GM18498 (cell line): Measurements from ENCODE around the gene ARMH3.
"Not testable (repeated sequence)": the region's sequence is repeated elsewhere in the genome, so short reads cannot be mapped to it uniquely, and the experiment has no call there.

Experiments
- ATAC-seq: cut with Tn5 transposase; IDR thresholded peaks from one replicate; pipeline ENCODE4 v1.9.1; 2021; ENCODE audit warnings: mild to moderate bottlenecking, moderate library complexity; ENCODE audit not compliant: unreplicated experiment

The ARMH3 gene

GRCh38 chr10:101993651-101994200 lies 62.2 kb downstream of the ARMH3 start:
- ATAC-seq, result no peak

DNA sequence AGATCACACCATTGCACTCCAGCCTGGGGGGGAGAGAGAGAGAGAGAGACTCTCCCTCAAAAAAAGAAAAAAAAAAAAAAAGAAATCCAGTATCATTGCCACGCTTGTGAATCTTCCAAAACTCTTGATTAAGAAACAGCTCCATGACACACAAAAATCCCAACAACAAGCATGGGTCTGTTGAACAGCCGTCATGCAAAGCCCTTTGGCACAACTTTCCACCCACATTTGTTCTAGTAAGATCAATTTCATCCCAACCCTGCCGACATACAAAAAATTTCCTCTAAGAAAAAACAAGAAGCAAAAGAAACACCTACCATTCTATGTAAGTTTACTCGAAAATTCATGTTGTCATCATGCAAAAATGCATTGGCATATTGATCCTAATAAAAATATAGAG lies 62.8 kb downstream of the ARMH3 start:
- ATAC-seq, result no peak

- ATAC-seq, result no peak
These were observed 68.8 kb downstream of the ARMH3 start for GRCh38 chr10:101987136-101987535.

DNA sequence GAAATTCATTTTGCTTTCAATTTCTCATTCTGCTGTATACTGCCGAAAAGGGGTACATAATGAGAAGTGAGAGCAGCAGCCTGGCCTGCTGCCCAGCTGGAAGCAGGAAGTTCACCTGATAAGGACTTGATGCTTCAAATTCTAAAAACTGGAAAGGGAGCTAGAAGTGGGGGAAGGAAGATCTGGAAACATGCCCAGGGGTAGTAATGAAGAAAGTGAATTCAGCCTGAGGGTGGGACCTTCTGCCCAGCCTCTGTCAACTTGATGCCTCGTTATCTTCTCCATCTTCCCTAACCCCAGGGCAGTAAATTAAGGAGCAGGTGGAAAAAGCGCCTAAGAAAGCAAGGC lies 69.4 kb downstream of the ARMH3 start:
- ATAC-seq, result no peak

DNA sequence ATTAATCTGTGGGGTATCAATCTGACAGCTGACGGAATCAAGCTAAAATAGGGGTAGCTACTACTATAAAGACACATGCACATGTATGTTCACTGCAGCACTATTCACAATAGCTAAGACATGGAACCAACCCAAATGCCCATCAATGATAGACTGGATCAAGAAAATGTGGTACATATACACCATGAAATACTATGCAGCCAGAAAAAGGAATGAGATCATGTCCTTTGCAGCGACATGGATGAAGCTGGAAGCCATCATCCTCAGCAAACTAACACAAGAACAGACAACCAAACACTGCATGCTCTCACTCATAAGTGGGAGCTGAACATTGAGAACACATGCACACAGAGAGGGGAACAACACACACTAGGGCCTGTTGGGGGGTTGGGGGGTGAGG lies 75.3 kb downstream of the ARMH3 start:
- not testable (repeated sequence) for ATAC-seq

GRCh38 chr10:101974091-101974971 lies 81.6 kb downstream of the ARMH3 start:
- no peak for ATAC-seq

- no peak for ATAC-seq
These were observed 83.2 kb downstream of the ARMH3 start for GRCh38 chr10:101972761-101973160.

DNA sequence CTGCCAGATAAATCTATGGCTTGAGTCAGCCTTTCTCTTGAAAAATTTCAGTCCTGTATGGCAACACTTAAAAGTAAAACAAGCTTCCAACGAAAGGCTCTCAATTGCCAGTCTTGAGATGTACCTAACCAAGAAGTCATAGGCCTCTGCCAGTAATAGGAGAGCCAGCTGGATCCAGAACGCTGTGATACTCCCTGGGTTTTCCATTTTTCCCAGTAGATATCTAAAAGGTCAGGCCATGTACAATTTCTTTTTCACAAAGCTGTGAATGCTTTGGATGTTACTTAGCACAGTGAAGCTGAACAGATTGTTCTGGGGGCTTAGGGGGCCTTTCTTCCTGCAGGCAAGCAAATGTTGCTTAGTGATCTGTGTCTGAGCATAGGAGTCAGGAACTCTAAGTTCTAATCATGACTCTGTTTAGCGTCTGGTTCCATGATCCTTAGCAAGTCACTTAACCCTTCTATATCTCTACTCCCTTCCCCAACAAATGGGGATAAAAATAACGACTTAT lies 86.5 kb downstream of the ARMH3 start:
- no peak for ATAC-seq

GRCh38 chr10:101968940-101969321 lies 87.0 kb downstream of the ARMH3 start:
- ATAC-seq, result no peak

DNA sequence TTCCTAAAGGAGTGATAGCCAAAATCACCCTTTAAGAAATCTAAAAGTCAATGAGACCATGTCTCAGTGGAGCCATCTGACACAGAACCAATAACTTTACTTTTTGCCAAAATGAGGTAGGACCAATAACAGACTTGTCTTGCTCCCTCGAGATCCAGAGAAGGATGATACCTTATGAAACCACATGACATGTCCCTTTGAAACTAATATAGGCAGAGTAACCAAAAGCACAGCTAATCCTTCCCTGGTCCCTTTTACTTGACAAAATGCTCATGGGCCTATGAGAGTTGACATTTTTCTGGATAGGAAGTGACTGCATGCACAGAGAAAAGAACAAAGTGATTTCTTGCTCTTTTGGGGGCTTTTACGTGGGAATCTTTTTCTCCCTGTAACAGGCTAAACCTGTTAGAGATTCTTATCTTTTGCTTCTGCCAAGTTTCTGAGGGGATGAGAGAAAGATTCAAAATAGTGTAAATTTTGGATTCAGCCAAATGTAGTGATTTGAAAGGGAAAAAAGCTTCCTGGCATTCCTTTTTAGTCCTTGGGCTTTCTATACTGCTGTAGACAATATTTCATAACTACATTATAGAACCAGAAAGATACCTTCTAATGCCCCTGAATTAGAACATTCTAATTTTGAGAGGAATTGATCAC lies 87.6 kb downstream of the ARMH3 start:
- no peak for ATAC-seq

DNA sequence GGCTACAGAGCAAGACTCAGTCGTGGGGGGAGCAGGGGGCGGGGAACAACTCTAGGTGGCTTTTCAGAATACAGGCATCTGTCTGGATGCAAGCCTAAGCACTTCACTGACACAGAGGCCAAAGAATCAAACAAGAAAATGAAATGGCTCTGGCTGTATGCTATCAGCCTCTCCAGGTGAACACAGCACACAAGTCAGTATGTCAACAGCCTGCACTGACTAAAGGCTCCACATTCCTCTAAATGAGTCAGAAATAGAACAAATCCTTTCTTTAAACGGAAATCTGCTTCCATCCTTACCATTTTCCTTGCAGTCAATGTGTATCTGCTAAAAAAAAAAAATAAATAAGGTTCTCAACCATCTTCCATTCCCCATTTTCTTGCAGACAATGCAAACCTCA lies 88.3 kb downstream of the ARMH3 start:
- no peak for ATAC-seq

DNA sequence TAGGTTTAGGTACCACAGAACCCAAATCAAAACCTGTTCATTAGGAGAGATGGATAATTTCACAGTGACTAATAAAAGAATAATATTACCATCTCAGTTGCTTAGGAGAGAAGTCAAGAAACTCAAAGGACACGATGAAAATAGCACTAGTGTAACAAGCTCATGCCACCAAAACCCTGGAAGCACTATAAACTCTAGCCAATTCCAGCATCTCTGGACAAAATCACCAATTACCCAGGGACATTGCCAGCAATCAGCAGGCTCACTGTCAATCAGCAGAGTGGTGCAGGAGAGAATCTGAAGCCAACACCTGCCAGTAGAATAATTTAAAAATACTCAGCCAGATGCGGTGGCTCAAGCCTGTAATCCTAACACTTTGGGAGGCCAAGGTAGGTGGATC lies 88.9 kb downstream of the ARMH3 start:
- no peak for ATAC-seq

- ATAC-seq, result no peak
These were observed 90.8 kb downstream of the ARMH3 start for GRCh38 chr10:101965075-101965765.

- ATAC-seq, result no peak
These were observed 94.1 kb downstream of the ARMH3 start for GRCh38 chr10:101961591-101962498.

DNA sequence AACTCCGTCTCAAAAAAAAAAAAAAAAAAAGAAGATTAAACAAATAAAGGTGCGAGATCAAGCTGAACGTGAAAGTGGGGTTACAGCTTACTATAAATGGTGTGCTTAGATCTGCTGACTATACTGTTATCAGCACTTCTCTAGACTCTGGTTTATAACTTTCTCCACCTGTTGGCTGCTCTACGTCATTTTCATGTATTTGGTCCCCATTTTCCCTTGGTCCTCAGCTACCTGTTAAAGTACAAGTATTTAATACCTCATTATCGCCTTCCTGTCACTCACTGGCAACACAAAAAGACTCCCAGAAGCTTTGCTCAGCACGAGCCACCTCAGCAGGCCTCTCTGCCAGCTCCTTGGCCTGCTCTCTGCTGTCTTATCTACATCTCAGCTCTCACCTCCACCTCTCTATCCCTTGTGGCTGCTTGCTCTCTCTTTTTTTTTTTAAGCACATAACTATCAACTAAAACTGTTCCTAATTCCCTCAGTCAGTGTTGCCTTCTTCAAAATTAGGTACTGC lies 95.0 kb downstream of the ARMH3 start:
- ATAC-seq, result no peak

GRCh38 chr10:101959346-101959916 lies 96.5 kb downstream of the ARMH3 start:
- ATAC-seq, result no peak

- no peak for ATAC-seq
These were observed 97.3 kb downstream of the ARMH3 start for GRCh38 chr10:101958691-101959090.

DNA sequence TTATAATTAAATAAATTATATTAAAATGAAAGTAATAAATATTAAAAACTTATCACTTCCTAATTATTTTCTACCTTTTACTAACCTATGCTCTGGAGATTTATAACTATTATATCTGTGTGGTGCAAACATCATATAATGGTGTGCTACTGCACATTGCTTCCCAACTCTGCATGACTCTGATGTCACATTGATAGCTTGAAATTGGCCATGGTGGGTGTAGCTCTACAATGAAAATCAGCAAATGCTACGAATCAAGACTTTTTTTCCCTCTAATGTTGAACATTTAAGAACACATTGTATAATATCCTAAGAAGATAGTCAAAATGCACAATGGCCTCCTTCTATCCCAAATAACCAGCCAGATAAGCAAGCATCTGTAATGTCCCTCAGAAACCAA lies 99.1 kb downstream of the ARMH3 start:
- no peak for ATAC-seq

DNA sequence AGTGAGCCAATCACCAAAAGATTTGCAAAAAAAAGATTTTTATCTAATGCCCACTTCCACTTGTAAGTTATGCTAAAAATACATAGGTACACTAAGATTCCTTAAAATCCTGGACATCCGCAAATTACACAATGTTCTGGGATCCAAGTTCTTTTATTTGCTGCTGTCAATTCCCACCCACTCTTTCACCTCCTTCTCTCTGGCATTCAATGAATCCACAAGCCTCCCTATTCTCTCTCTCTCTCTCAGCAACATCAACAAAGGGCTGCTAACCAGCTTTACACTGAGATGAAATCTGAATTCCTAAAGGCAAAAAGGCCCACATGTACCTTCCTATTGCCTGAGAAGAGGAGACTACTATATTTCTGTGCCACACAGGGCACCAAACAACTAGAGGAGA lies 99.9 kb downstream of the ARMH3 start:
- ATAC-seq, result no peak

DNA sequence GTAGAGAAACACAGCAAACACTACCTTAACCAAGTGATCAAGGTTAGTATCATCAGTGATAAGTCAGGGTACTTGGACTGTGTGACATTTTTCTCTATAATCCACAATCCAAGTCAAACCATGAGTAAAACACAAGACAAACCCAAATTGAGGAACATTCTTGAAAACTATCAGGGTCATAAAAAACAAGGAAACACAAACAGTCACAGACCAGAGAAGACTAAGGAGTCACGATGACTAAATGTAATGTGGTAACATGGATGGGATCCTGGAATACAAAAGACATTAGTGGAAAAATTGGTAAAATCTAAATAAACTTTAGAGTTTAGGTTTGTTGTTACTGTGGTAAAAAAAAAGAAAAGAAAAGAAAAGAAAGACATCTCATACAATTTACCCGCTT lies 103.8 kb downstream of the ARMH3 start:
- no peak for ATAC-seq
